ENCODE data around the gene SLC35G6.

The SLC35G6 gene

GRCh38 chr17:7508145-7508544 lies 26.9 kb downstream of the SLC35G6 start:
- no peak for DNase-seq

- DNase-seq, result no peak
Observed at GRCh38 chr17:7508846-7509245, 27.6 kb downstream of the SLC35G6 start.

GRCh38 chr17:7509937-7510336 lies 28.7 kb downstream of the SLC35G6 start:
- DNase-seq, result no peak

GRCh38 chr17:7511108-7511507 lies 29.9 kb downstream of the SLC35G6 start:
- DNase-seq, result no peak

GRCh38 chr17:7512105-7512504 lies 30.9 kb downstream of the SLC35G6 start:
- no peak for DNase-seq

- no peak for DNase-seq
Observed at GRCh38 chr17:7512824-7513540, 31.7 kb downstream of the SLC35G6 start.

GRCh38 chr17:7513850-7514419 lies 32.7 kb downstream of the SLC35G6 start:
- no peak for DNase-seq

GRCh38 chr17:7515911-7516610 lies 34.8 kb downstream of the SLC35G6 start:
- no peak for DNase-seq

- DNase-seq, result no peak
Observed at GRCh38 chr17:7523033-7523432, 41.8 kb downstream of the SLC35G6 start.

GRCh38 chr17:7528842-7529241 lies 47.6 kb downstream of the SLC35G6 start:
- DNase-seq, result no peak

GRCh38 chr17:7530023-7530900 lies 49.0 kb downstream of the SLC35G6 start:
- no peak for DNase-seq

Measured in DMS79 treated with DMSO at 0.1 percent for 48 hours (cell line).